Activated CD4-positive, alpha-beta T cell treated with anti-CD3 and anti-CD28 coated beads, Interleukin-10, Interleukin-2, amounts not matched to agents 100 ng/mL and 50 ng/mL, durations not matched to agents 16 hours and 8 hours (primary cell): ENCODE measurements around the gene PIAS2.
"Not testable (repeated sequence)": the region's sequence is repeated elsewhere in the genome, so short reads cannot be mapped to it uniquely, and the experiment has no call there.

Experiments used
- DNase-seq: peaks from one replicate; pipeline ENCODE4 v3.0.0-alpha.2; 2020

The PIAS2 gene, protein sequence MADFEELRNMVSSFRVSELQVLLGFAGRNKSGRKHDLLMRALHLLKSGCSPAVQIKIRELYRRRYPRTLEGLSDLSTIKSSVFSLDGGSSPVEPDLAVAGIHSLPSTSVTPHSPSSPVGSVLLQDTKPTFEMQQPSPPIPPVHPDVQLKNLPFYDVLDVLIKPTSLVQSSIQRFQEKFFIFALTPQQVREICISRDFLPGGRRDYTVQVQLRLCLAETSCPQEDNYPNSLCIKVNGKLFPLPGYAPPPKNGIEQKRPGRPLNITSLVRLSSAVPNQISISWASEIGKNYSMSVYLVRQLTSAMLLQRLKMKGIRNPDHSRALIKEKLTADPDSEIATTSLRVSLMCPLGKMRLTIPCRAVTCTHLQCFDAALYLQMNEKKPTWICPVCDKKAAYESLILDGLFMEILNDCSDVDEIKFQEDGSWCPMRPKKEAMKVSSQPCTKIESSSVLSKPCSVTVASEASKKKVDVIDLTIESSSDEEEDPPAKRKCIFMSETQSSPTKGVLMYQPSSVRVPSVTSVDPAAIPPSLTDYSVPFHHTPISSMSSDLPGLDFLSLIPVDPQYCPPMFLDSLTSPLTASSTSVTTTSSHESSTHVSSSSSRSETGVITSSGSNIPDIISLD

DNA sequence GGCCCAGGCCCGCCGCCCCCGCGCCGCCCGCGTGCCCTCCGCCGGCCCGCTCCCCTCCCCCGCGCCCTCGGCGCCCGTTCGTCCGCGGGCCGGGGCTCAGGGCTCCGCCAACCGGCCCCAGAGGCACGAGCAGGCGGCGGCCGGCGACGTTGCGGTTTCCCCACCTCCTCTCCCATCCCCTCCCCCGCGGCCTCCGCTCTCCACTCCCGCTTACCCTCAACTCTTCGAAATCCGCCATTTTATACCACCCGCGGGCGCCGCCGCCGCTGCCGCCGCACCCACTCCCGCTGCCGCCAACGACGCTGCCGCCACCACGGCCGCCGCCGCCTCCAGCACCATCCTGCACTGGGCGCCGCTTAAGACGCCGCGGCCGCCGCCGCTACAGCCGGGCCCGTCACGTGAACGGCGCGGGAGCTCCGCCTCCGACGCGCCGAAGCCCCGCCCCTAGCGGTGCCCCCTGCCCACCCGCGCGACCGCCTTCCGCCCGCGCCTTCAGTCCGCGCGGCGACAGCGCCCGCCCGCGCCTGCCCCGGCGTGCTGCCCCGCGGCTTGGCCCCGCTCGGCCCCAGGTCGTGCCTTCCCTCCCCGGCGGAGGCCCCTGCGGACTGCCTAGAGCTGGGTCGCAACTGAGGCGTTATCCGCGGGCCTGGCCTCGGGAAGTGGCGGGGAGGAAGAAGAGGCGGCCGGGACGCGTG, at the start of gene PIAS2, which contains the start of gene KATNAL2:
TSS of gene PIAS2 (minus strand) at position 400 of the 695 bp plus-strand sequence. CDS start at position 238, 162 bp downstream.
TSS of gene KATNAL2 (plus strand) at position 495 of the 695 bp plus-strand sequence. CDS start 29,271 bp downstream, outside the sequence.
- peak; percentile 88 for DNase-seq

DNA sequence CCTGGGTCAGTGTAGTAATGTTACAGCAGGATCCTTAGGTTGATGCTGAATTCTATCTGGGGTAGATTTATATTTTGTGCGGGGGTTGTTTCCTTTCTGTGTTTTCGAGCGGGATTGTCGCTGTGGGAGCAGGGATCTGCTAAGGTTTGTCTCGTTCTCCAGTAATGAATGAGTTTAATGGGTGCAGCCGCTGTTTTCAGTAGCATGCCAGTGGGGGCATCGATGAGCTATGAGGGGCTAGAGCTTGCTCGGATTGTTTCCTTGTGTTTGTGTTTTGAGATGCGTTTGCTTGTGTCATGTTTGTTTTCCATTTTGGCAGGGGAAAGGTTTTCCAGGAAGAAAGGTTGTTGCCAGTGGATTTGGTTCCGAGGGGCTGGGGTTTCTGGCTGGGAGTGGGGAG, 49.0 kb upstream of the PIAS2 start:
- not testable (repeated sequence) for DNase-seq

DNA sequence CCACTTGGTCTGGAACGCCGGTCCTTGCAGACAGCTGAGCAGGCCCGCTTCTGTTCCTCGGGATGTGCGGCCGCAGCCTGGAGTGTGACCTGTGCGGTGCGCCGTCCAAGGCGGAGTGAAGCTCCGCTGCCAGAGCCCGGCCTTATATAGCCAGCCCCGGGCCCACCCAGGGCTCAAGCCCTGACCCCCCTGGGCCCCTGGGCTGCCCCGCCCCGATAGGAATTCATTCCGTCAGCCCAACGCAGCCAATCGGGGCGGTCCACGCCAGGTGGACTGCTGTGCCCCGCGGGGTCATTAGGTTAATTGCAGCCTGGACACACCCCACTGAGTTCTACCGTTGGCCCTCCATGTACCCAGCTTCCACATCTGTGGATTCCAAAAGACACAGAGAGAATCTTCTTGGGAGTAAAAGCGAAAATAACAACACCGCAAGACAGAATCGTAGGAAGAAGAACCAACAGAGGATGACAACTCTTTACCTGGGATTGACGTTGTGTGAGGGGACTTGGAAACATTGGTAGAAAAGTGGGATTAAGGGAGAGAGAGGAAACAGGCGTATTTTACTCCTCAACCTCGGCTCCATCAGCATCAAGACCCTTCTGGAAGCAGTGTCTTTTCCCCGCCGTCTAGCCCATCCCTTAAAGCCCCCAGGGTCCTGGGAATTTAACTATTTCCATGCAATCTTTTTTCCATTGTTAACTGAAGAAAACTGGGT, 47.4 kb upstream of the PIAS2 start:
- DNase-seq: not testable (repeated sequence)

DNA sequence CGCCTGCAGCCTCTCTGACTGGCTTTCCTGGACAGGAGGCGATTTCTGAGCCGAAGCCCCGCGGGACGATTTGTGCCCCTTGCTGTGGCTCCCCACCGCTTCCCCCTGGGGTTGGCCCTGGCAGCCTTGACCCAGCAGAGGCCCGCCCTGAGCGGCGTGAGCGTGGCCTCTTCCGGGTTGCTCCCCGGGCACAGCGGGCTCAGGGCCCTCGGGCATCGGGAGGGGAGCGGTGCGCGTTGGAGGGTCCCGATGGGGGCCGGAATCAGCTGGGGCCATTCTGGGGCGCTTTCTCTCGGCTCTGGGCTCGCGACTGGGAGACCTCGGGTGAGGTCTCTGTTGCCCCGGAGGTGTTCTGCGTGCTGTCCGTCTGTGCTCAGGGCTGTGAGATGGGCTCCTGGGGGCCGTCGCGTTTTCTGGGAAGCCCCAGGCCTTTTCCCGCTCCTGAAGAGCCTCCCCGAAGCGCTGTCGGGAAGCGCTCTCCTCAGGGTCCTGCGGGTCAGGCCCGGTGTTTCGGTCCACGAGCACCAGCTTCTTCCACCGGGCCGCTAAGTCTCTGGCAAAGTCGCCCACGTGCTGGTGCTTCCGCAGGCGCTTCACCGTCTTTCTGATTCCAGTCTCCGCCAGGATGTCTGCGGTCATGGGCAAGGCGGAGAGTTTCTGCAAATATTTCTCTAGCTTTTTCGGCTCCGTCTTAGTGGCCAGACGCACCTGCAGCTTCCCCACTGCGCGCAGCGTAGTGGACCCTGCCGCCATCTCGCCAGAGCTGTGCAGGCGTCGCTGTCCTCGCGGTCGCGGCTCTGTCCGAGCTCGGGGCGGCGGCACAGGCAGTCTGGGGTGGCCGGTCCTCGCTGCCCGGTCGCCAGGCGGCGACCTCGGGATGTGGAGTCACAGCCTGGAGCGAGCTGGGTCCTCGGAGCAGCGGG, 46.6 kb upstream of the PIAS2 start:
- not testable (repeated sequence) for DNase-seq

DNA sequence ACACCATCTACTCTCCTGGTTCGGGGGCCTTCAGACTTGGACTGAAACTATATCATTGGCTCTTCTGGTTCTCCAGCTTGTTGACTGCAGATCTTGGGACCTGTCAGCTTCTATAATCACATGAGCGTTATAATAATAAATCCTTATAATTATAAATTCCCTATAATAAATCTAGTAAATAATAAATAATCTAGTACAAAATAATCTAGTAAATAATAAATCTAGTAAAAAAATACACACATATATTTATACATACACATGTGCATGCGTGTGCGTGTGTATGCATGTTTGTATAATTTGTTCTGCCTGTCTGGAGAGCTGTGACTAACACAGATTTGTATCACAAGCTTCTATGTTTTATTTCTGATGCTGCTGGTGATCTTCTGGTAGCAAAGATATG, 40.9 kb upstream of the PIAS2 start:
- no peak for DNase-seq

DNA sequence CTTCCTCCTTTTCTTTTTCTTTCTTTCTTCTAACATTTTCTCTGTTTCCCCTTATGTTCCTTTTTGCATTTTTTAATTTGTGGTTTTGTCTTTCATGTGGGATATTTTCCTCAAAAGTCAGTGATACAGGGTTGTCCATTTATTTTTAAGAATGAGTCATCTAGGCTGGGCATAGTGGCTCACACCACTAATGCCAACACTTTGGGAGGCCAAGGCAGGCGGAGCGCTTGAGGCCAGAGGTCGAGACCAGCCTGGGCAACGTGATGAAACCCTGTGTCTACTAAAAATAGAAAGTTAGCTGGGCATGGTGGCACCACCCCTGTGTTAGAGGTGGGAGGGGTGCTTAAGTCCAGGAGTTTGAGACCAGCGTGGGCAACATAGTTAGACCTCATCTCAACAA, 35.9 kb upstream of the PIAS2 start:
- no peak for DNase-seq

DNA sequence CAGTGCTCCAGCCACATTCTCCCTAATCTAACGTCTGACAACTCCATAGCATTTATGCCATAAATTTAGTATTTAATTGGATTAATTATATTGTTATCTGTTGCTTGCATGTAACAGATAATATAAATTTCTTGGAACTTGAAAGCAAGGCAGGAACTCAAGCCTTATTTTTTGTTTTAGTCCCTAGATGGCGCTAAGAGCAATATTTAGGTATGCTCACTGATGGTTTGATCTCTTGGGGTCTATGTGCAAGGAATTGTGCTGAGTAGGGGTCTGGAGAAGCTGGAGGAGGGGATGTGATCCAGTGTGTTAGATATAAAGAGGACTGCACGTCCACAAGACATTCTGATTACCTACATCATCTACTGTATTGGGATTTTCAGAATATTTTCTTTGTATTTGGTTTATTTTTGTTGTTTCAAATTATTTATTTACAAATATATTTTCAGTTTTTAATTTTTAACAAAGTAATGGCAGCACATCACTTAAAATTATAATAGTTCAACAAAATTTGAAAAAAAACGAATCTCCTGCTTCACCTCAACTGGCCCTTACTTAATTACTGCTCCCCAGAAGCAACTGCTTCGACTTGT, 32.9 kb upstream of the PIAS2 start:
- peak; percentile 13 for DNase-seq

DNA sequence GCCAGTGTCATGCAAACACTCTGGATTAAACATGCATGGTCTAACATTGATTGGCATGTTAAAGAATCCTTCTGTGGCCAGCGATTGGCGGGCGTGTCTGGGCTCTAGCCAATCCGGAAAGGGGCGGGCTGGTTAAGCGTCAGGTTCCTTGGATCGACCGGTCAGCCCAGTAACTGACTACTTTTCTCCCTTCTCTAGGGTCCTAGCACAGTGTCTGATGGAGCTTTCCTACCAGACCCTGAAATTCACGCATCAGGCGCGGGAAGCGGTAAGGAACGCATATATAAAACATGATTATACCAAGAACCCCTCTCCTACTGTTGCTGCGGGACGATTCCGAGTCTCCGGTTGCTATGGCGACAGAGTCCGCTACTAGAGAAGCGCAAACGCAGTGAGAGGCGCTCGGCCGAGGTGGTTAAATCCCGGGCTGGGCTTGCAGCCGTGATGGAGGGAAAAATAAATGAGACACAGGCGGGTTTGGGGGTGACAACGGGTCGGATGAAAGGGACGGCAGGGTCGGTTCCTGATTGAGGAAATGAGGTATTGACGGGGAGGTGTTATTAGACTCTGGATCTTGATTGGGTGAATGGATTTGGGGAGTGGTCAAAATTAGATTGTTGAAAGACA, 29.5 kb upstream of the PIAS2 start:
- peak; percentile 75 for DNase-seq

DNA sequence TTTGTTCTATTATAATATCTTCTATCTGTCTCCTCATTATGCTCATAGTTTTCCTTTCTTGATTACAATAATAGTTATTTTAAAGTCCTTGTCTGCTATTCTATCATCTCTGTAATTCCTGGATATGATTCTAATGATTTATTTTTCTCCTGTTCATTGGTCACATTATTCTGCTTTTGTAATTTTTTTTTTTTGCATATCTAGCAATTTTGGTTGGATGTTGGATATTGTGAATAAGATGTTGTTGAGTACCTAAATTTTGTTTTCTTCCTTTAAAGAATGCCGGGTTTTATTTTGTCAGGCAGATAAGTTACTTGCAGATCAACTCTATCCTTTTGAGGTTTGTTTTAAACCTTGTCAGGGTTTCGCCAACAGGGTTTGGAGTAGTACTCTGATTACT, 25.3 kb upstream of the PIAS2 start:
- DNase-seq: no peak

DNA sequence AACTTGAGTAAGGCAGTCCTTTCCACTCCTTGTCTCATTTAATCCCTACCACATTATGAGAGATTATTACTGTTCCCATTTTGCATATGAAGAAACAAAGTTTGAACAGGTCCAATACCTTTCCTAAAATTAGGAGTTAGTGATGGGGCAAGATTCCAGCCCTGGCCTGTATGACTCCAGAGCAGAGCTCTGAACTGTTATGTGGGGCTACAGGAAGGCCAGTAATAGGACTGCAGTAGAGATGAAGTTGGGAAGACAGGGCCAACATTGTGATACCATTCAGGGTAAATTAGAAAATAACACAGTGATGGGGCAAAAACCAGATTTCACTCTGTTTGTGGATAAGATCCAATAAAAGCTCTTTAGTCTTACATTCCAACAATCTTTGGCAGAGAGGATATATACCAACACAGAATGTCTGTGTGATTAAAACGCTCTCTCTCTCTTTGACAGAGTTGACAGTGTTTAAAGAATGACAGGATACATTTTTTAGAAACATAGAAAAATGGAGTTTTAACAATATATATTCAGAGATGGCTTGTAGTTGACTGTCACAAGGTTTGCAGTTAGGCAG, 22.8 kb upstream of the PIAS2 start:
- no peak for DNase-seq

DNA sequence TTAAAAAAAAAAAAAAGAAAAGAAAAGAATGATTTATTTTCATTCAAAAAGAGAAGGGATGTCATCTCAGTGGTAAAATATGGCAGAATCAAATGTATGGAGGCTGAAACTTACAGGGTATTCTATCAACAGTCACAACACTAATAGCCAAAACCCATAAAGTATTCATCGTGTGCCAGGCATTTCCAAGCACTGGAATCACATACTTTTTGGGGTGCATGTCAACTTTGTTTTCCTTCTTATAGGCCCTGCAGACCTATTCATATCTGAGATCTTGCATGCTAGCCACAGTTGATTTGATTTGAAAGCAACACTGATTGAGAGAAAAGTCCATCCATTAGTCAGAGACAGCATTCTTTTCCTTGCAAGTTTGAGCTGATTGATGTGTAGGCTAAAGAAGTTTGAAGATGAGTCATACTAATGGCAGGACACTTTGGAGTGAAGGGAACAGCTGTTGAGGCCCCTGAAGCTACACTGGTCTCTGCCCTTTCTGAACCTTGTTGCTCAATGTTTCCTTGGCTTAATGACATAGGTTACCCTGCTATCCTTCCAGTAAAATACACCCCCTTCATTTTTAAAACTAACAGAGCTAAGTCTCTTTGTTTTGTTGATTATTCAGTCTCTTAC, 22.1 kb upstream of the PIAS2 start:
- no peak for DNase-seq

DNA sequence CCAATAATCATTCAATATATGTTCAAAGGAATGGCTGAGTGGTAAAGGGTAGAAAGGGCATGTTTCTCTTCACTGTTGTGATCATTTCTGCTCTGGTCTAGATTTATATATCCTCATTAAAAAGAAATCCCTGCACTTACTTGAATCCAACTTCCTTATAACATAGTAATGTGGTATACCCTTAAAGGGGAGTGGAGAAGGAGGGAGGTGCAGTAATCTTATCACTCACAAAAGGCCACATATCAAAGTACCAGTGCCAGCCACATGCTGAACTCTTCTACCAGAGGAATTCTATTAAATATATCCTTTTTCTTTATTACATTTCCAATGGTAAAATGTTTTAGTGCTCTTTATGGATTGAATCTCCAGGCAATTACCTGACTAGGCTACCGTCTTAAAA, 3.3 kb upstream of the PIAS2 start:
- no peak for DNase-seq

DNA sequence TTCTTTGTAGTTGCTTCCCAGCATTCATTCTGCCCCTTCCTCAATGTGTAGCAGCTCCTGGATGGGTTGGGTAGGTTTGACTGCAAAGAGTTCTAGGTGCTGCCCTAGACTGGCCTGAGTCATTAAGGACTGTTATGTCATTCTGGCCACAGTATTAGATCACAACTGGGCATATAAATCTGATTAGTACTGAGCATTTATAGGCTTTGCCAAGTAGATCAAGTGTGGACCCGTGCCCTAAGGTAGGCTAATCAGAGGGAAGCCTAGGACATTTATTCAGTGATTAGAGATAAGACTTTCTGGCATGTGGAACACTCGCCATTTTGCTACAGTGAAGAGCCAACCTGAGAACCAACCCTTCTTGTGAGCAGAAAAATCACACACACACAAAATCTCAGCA, 2.8 kb upstream of the PIAS2 start:
- DNase-seq: no peak

DNA sequence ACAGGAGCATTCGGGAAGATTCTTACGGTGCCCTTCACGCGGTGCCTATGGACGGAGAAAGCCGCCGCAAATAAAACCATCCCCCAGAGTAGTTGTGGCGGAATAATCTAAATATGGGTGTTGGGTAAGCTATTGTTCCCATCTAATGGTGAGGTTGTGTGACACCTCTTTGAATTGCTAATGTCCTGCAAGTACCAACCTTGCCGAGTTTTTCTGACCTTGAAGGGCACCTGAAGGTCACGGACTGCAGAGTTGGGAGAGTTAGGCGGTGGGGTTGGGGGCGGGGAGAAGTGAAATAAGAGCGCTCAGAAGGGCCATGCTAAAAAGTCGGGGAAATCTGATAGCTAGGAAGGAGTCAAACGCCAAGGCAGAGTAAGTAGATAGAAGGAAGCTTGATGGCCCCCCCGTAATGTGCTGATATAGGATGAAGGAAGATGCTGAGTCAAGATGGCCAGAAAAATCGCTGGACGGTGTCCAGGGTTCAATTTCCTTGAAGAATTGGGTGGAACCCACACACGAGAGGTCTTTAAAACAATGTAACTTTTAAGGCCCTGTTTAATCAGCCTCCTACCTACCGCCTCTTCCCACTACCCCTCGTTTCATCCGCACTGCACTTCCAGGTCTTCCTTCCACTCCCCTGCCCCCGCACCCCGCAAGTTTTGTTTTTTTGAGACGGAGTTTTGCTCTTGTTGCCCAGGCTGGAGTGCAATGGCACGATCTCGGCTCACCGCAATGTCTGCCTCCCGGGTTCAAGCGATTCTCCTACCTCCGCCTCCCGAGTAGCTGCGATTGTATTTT, 695 bp upstream of the PIAS2 start:
- DNase-seq: peak; percentile 20

DNA sequence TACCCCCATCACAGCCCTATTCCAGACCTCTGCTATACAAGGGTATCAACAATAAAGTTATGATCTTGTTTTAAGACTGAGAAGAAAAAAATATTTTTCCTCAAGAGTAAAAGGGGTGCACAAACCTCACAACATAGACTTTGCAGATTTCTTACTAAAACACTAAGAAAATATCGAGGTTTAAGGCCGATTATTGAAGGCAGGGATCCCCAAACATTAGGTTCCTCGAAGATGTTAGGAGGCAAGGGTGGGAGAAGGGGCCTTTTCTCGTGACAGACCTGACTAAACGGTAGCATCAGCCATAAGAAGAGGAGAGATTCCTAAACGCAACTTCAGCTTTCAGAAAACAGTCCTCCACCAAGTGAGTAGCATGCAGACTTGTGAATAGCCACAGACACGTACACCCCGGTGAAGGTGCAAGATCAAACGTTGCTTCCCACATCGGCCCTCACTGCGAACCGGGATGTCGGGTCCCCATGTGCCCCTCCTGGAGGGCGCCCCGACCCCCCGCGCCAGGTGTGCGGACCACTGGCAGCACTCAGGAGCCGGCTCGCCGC, 678 bp downstream of the PIAS2 start:
- peak; percentile 42 for DNase-seq

DNA sequence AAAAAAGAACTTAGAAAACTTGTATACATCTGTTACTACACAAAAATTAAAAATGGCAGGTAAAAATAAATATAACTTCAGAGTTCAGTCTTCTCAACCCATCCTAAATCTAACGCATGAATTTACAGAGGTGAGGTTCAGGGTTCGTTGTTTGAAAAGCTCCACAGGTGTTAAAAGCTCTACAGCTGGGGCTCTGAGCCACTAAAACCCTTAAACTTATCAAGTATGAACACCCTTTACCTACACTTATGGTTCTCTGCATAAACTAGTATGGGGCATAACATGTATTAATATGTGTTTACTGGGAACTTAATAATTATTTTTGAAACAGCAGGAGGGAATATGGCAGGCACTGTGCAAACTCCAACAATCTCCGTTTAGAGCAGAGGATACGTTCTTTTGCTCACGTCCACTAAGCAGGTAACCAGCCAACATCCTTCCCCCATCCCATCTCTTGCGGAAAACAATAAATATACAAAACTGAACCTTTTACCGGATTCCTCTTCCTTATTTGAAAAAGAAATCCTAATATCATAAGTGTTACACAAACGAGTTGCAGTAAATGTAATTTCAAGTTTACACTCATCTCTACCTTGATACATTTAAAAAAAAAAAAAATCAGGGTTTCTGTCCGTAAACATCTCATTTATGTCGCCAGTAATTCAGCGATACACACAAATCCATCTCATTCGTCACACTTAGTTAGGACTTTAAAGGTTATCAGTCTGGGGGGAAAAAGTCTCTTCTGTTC, 1.3 kb downstream of the PIAS2 start:
- DNase-seq: no peak

DNA sequence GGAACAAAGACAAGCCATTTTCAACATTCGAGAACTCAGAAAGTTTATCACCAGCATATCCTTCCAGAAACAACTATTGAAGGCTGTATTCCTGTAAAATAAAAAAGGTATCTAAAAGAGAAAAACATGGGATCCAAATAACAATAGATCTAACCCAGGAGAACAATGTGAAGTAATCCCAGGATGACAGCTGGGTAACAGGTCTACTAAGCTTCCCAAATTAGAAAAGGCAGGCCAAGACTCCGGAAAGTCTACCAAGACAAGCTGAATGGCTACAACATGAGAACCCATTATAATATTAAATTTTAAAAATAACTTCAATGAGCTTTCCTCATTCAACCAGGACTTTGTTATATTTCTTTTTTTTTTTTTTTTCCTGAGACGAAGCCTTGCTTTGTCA, 6.5 kb downstream of the PIAS2 start:
- no peak for DNase-seq

DNA sequence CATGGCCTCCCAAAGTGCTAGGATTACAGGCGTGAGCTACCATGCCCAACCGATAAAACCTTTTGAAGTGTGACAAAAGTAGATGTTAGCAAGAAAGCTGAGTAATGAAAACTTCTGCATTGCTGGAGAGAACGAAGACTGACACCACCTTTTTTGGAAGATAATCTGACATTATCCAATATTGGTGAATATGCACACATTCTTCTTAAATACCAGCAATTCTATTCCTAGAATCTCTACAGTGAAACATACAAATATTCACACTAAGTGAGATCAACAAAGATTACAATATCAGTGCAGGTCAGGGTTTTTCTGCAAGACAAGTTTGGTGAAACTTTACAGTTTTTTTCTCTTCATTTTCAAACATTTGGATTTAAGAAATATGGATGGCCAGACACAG, 7.8 kb downstream of the PIAS2 start:
- no peak for DNase-seq
